ENCODE data around the gene RAB3D.
"Not testable (repeated sequence)": the region's sequence is repeated elsewhere in the genome, so short reads cannot be mapped to it uniquely, and the experiment has no call there.

The RAB3D gene

GRCh38 chr19:11339254-11340098, at the start of gene RAB3D:
Gene RAB3D (minus strand): TSS chr19:11339657. CDS start chr19:11337399, 2,258 bp downstream.
- Mint-ChIP-seq H3K36me3 (ENCODE audit: low read depth) (peaks cover 30% of the 10 kb centered on the region), H3K9me3 (no peaks in the 10 kb centered on the region), H3K4me1 (ENCODE audit: low read depth) (peaks cover 28% of the 10 kb centered on the region), H3K27me3 (no peaks in the 10 kb centered on the region), H3K4me3 (peak within 1 kb of the TSS; percentile 78), H3K27ac (peak within 1 kb of the TSS; percentile 58)
- peak; percentile 88 for DNase-seq

GRCh38 chr19:11387162-11388034, 47.9 kb upstream of the RAB3D start:
- Mint-ChIP-seq H3K4me3 (no peak overlapping the region), H3K9me3 (peaks cover 2% of the 10 kb centered on the region), H3K36me3 (ENCODE audit: low read depth) (no peaks in the 10 kb centered on the region), H3K4me1 (ENCODE audit: low read depth) (peaks cover 11% of the 10 kb centered on the region), H3K27me3 (peaks cover 15% of the 10 kb centered on the region), H3K27ac (no peak overlapping the region)
- no peak for DNase-seq

GRCh38 chr19:11384778-11385129, 45.3 kb upstream of the RAB3D start:
- H3K36me3 Mint-ChIP-seq (ENCODE audit: low read depth), result peaks cover 4% of the 10 kb centered on the region

DNA sequence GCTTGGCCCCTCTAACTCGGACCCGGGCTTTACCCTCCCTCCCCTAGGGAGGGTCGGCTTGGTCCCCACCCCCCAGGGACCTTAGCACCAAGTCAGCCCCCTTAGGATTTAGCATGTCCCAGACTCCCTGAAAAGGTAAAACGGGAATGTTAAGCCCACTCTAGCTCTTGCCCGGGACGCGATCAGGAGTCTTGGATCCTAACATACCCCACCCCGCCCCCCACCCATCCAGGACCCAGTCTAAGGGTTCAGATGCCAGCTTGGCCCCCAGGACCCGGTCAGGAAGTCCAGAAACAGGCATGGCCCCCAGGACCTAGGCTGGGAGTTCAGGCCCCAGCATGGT, 44.2 kb upstream of the RAB3D start:
- Mint-ChIP-seq H3K27me3 (peaks cover 20% of the 10 kb centered on the region), H3K9me3 (no peaks in the 10 kb centered on the region), H3K36me3 (ENCODE audit: low read depth) (peaks cover 4% of the 10 kb centered on the region), H3K4me3 (no peak overlapping the region), H3K27ac (no peak overlapping the region), H3K4me1 (ENCODE audit: low read depth) (peaks cover 31% of the 10 kb centered on the region)
- no peak for DNase-seq

More at GRCh38 chr19:11384778-11385129, 45.3 kb upstream of the RAB3D start:
- H3K4me3 Mint-ChIP-seq, result no peak overlapping the region
- peaks cover 29% of the 10 kb centered on the region for H3K4me1 Mint-ChIP-seq (ENCODE audit: low read depth)
- DNase-seq, result no peak
- no peaks in the 10 kb centered on the region for H3K9me3 Mint-ChIP-seq
- peaks cover 20% of the 10 kb centered on the region for H3K27me3 Mint-ChIP-seq
- H3K27ac Mint-ChIP-seq, result no peak overlapping the region

- DNase-seq, result peak; percentile 63
- Mint-ChIP-seq H3K36me3 (ENCODE audit: low read depth) (peaks cover 10% of the 10 kb centered on the region), H3K4me3 (peak overlapping the region; percentile 84), H3K9me3 (no peaks in the 10 kb centered on the region), H3K27me3 (peaks cover 20% of the 10 kb centered on the region), H3K27ac (peak overlapping the region; percentile 22), H3K4me1 (ENCODE audit: low read depth) (peaks cover 37% of the 10 kb centered on the region)
Observed at GRCh38 chr19:11382898-11383705, 43.6 kb upstream of the RAB3D start.

GRCh38 chr19:11380653-11381537, 41.4 kb upstream of the RAB3D start:
- peaks cover 20% of the 10 kb centered on the region for H3K27me3 Mint-ChIP-seq
- H3K4me3 Mint-ChIP-seq, result peak overlapping the region; percentile 84
- DNase-seq, result peak; percentile 95
- H3K4me1 Mint-ChIP-seq (ENCODE audit: low read depth), result peaks cover 47% of the 10 kb centered on the region
- no peaks in the 10 kb centered on the region for H3K9me3 Mint-ChIP-seq
- peak overlapping the region; percentile 97 for H3K27ac Mint-ChIP-seq
- H3K36me3 Mint-ChIP-seq (ENCODE audit: low read depth), result peaks cover 24% of the 10 kb centered on the region

DNA sequence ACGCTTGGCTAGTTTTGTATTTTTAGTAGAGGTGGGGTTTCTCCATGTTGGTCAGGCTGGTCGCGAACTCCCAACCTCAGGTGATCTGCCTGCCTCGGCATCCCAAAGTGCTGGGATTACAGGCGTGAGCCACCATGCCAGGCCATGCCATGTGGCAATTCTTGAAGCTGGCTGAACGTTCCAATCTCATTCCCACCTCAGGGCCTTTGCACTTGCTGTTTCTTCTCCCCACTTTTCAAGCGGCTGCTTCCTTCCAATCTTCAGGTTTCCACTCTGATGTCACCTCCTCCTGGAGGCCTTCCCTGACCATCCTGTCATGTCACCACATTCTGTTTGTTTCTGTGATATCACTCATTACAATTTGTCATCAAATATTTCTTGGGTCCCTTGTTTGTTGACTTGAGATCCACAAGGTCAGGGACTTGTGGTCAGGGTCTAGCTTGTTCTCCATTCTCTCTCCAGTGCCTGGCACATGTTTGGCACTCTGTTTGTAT, 40.4 kb upstream of the RAB3D start:
- no peak for DNase-seq
- H3K27ac Mint-ChIP-seq, result peak overlapping the region; percentile 97
- H3K9me3 Mint-ChIP-seq, result no peaks in the 10 kb centered on the region
- H3K4me3 Mint-ChIP-seq, result peak overlapping the region; percentile 84
- H3K27me3 Mint-ChIP-seq, result peaks cover 20% of the 10 kb centered on the region
- H3K4me1 Mint-ChIP-seq (ENCODE audit: low read depth), result peaks cover 47% of the 10 kb centered on the region
- peaks cover 24% of the 10 kb centered on the region for H3K36me3 Mint-ChIP-seq (ENCODE audit: low read depth)

DNA sequence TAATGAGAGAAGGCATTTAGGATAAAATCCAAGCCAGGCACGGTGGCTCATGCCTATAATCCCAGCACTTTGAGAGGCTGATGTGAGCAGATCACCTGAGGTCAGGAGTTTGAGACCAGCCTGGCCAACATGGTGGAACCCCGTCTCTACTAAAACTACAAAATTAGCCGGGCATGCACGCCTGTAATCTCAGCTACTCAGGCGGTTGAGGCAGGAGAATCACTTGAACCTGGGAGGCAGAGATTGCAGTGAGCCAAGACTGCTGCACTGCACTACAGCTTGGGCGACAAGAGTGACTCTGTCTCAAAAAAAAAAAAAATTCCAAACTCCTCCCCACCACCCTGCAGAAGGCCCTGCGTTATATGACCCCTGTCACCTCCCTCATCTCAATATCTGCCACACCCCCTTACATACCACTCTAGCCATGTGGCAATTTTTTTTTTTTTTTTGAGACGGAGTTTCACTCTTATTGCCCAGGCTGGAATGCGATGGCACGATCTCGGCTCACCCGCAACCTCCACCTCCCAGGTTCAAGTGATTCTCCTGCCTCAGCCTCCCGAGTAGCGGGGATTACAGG, 39.9 kb upstream of the RAB3D start:
- peaks cover 24% of the 10 kb centered on the region for H3K36me3 Mint-ChIP-seq (ENCODE audit: low read depth)
- peak overlapping the region; percentile 63 for H3K27ac Mint-ChIP-seq
- not testable (repeated sequence) for H3K4me3 Mint-ChIP-seq, H3K9me3 Mint-ChIP-seq, DNase-seq
- peaks cover 16% of the 10 kb centered on the region for H3K27me3 Mint-ChIP-seq
- peaks cover 47% of the 10 kb centered on the region for H3K4me1 Mint-ChIP-seq (ENCODE audit: low read depth)

DNA sequence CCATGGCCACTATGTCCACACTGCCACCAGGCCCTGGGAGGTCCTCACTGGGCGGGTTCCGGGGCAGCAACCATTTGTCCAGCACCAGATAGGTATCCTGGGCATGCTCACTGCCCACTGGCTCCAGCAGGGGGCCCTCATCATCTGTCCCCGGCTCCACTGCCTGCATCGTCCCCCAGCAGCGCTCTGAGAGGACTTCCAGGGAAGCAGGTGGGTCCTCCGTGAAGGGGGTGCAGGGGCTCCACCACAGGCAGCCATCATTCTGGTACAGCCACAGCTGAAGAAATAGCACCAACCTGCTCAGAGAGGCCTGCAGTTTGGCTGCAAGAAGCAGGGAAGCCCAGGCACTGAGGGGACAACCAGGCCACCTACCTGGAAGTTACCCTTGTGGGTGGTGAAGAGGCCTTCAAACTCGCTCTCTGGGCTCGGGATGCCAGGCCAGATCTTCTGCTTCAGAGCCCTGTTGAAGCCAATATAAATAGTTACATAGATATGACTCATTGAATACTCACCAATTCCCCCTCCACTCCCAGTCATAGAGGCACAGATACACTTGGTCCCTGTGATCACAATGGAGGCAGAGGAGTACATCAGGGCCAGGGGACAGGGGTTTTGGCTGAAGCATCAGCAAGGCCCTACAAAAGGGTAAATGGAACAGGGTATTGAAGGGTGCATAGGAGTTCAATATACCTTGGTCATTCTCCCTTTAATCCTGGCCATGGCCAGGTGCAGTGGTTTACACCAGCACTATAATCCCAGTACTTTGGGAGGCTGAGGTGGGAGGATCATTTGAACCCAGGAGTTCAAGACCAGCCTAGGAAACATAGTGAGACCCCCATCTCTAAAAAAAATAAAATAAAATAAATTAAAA, 39.1 kb upstream of the RAB3D start:
- H3K27ac Mint-ChIP-seq, result peak overlapping the region; percentile 72
- H3K4me1 Mint-ChIP-seq (ENCODE audit: low read depth), result peaks cover 47% of the 10 kb centered on the region
- no peaks in the 10 kb centered on the region for H3K9me3 Mint-ChIP-seq

DNA sequence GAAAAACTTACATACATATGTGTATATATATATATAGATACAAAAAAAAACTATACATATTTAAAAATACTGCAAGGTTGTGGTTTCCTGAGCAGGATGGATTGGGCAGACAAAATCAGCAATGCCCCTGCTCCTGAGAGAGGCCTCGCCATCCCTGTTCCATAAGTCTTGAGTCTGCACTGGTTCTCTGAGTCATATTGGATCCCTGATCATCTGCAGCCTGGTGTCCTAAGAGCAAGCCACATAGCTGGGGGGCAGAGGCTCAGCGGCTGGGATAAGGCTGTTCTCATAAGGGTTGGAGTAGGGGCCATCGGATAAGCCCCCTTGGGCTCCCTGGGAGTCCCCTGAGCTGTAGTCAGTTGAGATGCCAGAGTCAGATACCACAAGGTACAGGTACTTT, 38.3 kb upstream of the RAB3D start:
- Mint-ChIP-seq H3K4me1 (ENCODE audit: low read depth) (peaks cover 48% of the 10 kb centered on the region), H3K36me3 (ENCODE audit: low read depth) (peaks cover 24% of the 10 kb centered on the region), H3K9me3 (no peaks in the 10 kb centered on the region), H3K27me3 (peaks cover 8% of the 10 kb centered on the region), H3K27ac (peak overlapping the region; percentile 31), H3K4me3 (no peak overlapping the region)
- DNase-seq, result no peak

More for the DNA sequence above, 39.1 kb upstream of the RAB3D start:
- peak; percentile 37 for DNase-seq
- no peak overlapping the region for H3K4me3 Mint-ChIP-seq
- peaks cover 14% of the 10 kb centered on the region for H3K27me3 Mint-ChIP-seq
- peaks cover 24% of the 10 kb centered on the region for H3K36me3 Mint-ChIP-seq (ENCODE audit: low read depth)

- no peak overlapping the region for H3K4me3 Mint-ChIP-seq
- peaks cover 24% of the 10 kb centered on the region for H3K36me3 Mint-ChIP-seq (ENCODE audit: low read depth)
- peak overlapping the region; percentile 88 for H3K27ac Mint-ChIP-seq
- no peaks in the 10 kb centered on the region for H3K9me3 Mint-ChIP-seq
- peaks cover 45% of the 10 kb centered on the region for H3K4me1 Mint-ChIP-seq (ENCODE audit: low read depth)
- peaks cover 5% of the 10 kb centered on the region for H3K27me3 Mint-ChIP-seq
- no peak for DNase-seq
Observed at GRCh38 chr19:11377237-11377636, 37.8 kb upstream of the RAB3D start.

DNA sequence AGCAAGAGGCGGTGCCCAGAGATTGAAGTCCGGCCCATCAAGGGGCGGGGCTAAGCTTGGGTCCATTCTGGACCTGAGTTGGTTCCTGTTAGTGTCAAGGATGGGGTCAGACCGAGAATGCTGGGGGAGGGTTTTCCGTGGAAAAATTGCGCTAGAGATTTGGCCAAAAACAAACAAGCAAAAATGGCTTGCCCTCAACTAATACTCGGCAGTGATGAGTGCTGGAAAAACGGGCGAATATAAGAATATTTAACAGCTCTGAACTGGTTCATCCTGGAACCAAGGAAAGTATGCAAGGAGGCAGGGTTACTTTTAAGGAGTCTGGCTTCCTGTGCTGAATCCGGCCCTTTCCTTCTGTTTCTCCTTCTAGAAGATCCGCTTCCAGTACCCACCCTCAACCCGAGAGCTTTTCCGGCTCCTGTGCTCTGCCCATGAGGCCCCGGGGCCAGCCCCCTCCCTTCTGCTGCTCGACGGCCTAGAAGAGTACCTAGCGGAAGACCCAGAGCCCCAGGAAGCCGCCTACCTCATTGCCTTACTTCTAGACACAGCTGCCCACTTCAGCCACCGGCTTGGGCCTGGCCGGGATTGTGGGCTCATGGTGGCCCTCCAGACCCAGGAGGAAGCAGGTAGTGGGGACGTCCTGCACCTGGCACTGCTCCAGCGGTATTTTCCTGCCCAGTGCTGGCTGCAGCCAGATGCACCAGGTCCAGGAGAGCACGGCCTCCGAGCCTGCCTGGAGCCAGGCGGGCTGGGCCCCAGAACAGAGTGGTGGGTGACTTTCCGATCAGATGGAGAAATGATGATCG, 35.9 kb upstream of the RAB3D start:
- Mint-ChIP-seq H3K27me3 (no peaks in the 10 kb centered on the region), H3K4me3 (no peak overlapping the region), H3K4me1 (ENCODE audit: low read depth) (peaks cover 32% of the 10 kb centered on the region), H3K36me3 (ENCODE audit: low read depth) (peaks cover 23% of the 10 kb centered on the region), H3K9me3 (no peaks in the 10 kb centered on the region), H3K27ac (no peak overlapping the region)
- peak; percentile 74 for DNase-seq

Measured in activated T-cell treated with anti-CD3 and anti-CD28 coated beads, Interleukin-2, amount 50 U/mL, for 24 hours (primary cell).